HG03159 (cell line): ENCODE measurements around the gene ATP6V0D1.

Source experiments
- ATAC-seq: cut with Tn5 transposase; IDR thresholded peaks from one replicate; pipeline ENCODE4 v1.9.1; 2021; ENCODE audit warnings: mild to moderate bottlenecking, moderate library complexity; ENCODE audit not compliant: unreplicated experiment

ATP6V0D1 gene

DNA sequence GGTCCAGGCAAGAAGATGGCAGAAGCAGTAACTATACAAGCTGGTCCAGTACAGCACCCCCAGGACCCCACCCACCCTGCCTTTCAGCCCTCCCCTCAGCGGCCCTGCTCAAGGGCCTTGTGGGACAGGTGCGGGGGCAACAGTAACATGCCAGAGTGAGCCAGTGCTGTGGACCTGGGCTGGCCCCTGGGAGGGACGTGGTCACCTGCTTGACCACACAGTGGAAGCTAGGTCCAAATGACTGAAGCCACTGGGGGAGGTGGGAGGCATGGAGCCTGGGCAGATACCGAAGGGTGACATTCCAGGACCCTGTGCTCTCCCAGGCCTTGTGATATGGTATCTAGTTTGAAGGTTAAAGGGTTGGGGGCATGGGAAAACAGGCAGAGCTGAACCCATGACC lies 17.3 kb downstream of the ATP6V0D1 start:
- no peak for ATAC-seq

DNA sequence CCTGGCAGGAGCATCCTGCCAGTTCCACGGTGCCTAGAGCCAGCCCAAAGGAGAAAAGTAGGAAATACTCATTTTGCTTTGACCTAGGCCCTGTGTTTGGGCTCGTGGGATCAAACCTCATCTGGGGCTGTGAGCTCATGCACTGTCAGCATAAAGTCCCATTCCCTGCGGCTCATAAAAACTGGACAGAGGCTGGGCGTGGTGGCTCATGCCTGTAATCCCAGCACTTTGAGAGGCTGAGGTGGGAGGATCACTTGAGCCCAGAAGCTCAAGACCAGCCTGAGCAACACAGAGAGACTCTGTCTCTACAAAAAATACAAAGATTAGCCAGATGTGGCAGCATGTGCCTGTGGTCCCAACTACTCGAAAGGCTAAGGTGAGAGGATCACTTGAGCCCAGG lies 17.9 kb downstream of the ATP6V0D1 start:
- no peak for ATAC-seq

DNA sequence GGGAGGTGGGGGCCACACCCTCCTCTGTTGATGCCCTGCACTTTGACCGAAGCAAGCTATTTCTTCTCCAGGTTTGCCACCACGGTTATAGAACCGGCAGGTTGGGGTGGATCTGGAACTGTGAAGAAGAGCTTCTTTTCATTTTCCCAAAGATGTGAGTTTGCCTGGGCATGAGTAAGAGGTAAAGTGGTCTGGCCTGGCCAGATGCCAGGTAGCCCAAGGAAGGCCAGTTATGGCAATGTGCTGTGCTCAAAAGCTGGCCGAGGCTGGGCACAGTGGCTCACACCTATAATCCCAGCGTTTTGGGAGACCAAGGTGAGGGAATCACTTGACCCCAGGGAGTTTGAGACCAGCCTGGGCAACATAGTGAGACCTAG lies 18.7 kb downstream of the ATP6V0D1 start:
- no peak for ATAC-seq

DNA sequence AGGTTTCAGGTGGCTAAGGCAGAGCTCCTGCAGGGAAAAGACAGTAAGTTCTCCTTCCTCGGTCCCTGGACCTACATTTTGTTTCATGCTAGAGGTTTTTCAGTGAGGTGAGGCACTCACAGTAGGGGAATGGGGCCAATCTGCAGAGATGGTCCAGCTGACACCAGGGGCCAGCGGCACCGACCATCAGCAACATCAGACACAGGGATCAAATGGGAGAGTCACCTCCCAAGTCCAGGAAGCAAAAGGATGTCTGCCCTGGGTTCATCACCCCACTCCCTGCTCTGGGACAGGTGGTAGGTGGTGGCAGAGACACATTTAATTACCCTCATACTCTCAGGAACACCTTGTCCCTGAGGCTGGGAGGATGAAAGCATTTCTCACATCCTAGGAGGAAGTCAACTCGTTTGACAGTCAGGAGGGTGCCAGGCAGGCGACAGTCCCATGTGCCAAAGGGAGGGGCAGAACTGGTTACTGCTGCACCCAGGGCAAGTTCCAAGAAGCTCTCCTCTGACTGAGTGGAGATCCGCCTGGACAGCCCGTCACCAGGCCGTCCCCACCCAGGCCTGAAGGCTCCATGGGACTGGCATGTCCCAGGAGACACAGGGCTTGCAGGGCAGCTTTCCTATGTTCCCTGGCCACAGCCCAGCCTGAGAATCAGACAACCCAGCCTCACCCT lies 19.2 kb downstream of the ATP6V0D1 start:
- ATAC-seq: no peak

DNA sequence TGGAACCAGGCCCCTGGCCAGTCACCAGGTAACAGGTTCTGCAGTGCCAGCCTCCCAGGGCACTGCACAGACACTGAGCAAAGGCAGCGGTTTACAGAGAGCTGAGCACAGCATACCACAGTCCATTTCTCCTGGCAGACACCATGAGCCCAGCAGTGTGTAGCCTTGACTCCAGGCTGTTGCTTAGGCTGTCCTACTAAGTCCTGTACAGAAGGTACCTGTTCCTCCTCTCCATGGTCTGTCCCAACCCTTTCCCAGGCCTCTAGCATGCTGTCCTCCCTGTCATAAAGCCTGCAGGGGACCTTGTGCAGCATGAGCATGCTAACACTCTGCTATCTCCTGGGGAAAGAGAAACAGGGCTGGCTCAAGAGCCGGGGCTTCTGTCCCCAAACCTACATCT lies 20.0 kb downstream of the ATP6V0D1 start:
- ATAC-seq: no peak

DNA sequence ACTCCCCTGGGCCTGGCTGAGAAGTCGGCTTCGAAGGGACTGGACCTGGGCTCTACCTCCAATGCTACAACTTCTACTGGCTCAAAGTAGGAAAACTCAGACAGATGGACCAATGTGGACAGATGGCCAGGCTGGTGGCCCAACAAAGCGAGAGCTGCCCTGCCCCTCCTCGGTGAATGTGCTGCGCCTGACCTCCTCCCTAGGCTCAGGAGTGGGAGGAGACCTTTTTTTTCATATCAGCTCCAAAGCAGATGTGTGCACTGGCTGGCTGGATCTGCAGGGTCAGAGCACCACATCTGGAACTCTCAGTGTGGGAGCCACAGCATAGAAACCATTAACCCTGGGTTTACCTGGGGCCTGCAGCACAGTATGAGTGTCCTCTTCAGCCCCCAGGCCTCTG lies 20.8 kb downstream of the ATP6V0D1 start:
- no peak for ATAC-seq

DNA sequence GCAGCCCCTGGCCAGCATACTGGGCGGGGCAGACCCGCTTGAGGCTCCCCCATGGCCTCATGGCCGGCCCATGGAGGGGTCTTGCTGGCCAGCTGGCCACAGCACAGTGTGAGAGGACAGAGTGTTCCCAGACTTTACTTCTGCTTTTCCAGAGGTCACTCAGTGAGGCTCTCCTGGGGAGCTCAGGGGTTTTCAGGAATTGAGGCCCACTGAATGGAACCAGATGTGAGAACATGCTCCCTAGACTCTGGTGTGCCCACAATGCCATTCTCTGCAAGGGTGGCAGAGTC lies 21.2 kb downstream of the ATP6V0D1 start:
- ATAC-seq: no peak

DNA sequence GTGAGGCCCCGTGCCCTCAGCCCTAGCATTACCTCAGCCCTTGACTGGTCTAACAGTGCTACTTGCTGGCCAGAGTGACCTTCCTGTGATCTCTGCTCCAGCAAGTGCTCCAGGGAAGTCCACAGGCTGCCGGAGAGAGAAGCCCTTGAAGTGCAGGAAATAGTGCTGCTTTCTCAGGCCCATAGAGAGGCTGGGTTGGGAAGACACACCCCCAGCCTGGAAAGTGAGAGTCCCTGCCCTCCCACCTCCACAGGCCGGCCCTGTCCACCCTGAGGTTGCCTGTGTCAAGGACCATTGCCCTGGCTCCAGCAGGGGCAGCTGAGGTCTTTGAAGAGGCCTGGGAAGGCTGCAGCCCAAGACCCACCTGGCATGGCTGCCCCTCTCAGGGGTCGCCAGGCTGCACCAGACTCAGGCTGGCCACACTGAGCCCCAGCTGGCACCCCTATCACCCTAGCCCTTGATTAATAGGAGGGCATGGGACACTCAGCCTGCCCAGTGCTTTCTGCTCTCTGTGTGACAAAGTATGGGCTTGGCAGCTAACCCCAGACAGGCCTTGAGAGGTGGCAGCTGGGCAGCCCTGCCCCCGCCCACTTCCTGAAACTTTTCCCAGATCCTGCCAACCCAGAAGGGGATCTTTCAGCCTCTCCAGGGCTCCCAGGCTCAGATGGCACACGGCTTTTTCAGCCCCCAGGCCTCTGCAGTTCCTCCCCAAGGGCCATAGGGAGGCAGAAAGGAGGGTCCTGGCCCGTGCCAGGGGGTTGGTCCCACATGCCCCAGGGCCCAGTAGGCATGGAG lies 21.7 kb downstream of the ATP6V0D1 start:
- ATAC-seq: no peak

DNA sequence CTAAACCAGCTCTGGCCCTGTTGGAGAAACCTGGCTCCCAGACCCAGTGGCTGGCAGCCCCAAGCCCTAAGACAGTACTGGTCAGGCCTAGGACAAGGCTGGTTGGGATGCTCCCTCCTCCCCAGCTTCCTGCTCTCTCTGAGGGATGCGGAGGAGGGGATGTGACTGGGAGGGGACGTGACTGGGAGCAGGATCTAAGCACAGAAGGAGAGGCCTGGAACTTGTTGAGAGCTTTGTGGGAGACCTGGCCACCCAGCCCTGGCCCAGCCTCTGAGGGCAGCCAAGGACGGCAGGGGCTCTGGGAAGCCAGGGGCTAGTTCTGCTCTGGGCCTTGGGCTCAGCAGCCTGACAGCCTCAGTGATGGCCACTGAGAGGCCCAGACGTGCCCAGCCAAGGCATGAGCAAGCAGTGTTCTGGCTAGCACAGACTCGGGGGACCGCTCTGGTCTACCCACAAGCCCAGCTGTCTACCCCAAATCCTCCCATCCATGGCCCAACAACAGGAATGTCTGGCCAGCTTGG lies 22.8 kb downstream of the ATP6V0D1 start:
- no peak for ATAC-seq

DNA sequence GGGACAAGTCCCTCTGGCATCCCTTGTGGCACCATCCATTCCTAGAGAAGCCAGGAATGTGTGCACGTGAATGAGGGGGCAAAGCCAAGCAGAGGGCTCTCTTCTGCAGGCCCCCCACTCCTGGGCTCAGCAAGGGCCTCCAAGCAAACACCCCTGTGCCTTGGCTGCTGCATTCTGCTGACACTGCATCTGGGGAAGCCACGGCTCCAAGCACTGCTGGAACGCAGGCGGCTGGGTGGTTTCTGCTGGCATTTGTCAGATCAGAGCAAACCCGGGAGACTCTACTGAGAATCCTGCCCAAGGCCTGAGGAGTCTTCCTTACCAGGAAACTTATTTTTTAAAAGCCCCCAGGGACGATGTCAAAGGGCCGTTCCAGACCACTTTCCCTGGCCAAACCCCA lies 23.3 kb downstream of the ATP6V0D1 start:
- ATAC-seq: no peak

DNA sequence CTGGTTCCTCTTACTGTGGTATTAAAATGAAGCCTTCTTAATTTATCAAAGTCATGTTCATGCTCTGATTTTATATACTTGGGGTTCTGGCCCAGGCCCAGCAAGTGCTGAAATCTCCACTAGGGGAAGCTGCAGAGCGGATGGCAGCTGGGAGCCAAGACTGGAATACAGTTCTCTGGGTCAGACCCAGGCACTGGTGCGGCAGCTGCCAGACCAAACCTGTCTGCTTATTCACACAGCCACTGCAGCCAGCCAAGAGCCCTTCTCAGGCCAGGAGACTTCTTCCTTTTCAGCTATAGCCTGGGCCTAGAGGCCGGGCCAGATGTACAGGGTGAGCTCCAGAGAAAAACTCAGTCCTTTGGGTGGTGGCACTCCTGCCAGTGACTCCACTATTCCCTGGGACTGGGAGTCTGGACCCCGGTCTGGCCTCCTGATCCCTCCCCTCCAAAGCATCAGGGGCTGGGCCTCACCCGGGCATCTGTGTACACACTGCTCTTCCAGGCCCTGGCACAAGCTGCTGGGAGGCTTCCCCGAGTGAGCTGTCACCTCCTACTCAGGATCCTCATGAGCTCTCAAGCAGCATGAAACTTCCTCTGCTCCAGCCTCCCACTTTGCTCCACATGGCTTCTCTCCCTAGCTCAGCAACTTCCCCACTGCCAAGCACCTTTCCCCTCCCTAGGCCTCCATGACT lies 24.4 kb downstream of the ATP6V0D1 start:
- ATAC-seq: no peak

DNA sequence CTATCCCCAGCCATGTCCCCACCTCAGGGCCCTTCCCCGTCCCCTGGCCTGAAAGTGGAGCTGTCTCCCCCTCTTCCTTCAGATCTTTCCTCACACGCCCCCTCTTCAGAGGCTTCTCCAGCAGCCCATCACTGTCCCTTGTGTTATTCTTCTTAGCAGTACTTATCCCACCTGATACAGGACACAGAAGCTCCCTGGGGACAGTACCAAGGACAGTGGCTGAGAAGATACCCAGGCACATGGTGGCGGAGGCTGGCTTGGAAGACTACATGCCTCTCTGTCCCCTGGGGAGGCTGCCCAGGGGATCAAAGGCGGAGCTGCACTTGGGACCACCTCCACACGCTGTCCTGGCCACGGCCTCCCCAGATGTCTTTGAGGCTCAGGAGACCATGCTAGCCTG lies 26.1 kb downstream of the ATP6V0D1 start:
- no peak for ATAC-seq

DNA sequence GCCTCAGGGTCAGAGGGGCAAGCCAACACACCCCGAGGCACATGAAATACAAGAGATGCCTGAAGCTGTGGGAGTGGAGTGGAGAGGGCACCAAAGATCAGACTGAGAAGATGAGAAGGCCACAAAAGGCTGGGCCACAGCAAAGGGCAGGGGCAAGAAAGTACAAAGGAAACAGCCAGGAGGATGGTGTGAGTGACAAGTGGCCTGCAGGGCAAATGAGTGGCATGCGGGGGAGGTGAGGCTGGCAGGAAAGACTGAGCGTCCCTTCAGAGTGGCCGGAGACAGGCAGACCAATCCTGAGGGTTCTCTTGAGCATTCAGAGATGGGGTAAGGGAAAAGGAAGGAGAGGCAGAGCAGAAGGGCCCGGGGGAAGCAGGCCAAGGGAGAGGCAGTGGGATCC lies 26.9 kb downstream of the ATP6V0D1 start:
- ATAC-seq: no peak

DNA sequence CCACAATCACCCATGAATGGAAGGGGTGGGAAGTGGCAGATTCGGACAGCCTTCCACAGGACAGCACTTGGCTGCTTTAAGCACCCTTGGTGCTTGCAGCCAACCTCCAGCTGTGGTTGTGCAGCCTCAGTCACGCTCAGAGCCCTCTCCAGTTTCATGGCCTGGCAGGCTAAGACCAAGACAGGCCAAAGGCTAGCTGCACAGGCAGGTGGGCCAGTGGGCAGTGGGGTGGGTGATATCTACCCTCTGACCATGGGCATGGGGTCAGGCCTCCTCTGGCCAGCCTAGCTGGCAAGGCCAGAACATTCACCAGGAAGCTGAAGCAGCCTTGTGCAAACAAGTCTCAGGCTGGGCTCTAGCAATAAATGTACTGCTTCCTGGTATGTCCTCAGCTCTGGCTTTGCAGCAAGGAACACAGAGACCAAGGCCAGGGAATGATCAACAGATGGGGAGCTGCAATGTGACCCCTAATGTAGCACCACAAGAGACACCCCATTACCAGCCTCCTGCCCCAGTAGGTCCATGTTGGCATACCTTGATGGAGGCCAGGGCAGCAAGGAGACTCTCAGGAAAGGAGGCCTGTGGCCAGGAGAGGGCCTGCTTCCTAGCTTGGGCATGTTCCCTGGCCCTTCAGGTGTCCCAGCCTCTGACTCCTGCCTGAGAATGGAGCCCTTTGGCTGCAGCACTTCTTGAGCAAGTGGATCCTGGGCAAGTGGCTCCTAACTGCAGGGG lies 29.1 kb downstream of the ATP6V0D1 start:
- no peak for ATAC-seq

DNA sequence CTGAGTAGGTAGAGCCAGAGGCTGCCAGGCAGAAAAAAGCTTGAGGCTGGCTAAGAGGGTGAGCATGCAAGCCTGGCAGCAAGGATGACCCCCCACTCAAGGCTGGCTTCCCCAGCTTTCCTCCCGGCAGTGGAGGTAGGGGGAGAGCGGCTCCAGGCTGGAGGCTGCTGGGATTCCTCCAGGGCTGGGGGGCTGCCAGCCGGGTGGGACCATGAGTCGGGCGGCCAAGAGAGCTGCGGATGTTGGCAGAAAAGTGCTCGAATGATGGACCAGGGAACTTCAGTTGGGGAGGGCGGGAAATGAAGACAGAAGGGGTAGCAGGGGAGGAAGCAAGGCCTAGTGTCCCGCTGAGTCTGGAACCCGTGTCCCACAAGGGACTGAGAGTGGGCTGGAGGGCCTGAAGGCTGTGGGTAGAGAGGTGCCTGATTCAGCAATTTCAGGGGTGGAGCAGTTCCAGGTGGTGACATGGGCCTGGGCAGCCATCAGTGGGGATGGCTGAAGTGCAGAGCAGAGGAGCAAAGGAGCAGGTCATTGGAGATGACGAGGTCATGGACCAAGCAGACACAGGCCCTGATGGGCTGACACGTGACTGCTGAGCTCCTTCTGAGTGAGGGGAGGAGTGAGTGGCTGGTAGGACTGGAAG lies 29.8 kb downstream of the ATP6V0D1 start:
- ATAC-seq: no peak

DNA sequence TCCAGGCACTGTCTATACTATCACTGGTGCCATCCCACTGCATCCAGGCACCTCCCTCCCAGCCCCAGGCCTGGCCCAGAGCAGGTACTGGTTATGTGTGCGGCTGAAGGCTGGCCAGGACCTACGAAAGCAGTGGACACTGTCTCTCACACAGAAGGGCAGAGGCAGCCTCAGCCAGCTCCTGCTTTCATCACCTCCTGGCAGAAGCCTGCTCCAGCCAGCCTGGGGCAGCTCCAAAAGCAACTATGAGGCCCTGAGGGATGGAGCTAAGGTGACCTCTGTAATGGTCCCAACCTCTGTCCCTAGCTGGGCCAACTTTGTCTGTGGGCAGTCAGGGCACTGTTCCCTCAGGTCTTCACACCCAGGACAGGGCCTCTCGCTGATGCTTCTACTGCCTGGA lies 31.2 kb downstream of the ATP6V0D1 start:
- no peak for ATAC-seq

DNA sequence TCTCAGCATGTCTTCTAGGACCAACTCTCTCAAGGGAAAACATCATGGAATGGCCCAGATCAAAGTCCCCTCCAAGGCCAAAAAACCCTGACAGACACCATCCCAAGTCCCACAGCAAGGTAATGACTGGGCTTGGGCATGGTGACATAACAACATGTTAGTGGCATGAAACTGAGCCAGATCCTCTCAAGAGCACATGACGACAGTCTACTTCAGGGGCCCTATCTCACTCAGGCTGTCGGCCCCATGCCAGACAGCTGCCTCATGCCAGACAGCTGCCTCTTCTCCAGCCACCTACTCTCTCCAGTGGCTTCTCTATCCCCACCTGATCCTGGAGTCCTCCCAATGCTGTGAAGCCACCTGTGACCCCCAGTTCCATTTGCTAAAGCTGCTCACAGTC lies 31.6 kb downstream of the ATP6V0D1 start:
- no peak for ATAC-seq

DNA sequence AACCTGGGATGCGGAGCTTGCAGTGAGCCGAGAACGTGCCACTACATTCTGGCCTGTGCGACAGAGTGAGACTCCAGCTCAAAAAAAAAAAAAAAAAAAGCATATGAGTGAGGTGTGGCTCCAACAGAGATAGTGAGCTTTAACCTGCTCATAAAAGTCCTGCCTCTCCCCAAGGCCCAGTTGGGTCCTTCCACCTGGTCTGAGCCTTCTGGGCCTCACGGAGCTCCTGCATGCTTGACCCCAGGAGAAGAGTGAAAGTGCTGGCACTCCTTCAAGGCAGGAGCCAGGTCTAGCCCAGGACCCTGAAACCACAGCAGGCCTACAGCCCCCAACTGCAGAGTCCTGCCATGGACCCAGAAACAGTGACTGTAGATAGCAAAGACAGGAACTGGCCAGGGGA lies 32.4 kb downstream of the ATP6V0D1 start:
- ATAC-seq: no peak

DNA sequence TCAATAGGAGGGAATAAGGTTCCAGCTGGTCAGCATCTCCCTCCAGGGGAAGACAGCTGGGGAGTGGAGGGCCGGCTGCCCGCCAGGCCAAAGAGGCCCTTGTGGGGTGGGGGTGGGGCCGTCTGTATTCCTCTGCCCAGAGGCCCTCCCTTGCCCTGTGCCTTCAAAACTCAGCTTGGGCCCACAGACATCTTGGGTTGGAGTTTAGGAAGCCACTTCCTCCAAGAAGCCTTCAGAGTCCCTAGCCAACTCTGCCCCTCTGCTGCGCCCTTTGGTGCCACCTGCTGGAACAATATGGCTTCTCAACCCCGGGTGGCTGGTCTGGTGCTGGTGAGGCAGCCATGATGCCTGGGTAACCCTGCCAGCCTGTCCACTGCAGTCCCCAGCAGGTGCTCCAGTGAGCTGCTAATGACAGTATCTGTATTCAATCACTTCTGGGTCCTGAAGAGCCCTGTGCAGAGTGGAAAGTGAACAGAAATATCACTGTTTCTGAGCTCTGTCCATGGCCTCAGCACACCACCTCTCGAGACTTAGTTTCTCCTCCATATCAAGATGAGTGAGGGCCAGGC lies 33.4 kb downstream of the ATP6V0D1 start:
- no peak for ATAC-seq

DNA sequence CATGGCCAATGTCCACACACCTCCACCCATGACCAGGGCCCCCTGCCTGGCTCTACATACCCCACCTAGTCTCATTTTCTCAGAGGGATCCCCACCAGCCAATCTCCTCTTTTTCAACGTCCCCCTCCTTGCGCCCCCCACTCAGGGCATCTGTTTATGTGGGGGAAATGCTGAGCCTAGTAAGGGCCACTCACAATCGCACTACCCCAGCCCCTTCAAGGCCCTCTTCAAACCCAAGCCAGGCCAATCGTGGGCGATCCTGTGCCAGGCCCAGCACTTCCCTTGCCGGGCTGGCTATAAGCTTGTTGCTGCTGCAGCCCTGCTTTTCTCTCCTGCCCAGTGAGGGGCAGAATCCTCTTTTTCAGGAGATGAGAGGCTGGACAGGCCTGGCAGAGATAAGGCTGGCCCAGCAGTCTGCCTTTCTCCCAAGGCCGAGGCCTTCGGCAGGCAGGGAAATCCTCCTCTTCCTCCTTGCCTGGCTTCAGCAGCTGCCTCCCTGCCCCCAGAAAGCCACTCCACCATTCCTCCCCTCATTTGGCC lies 33.9 kb downstream of the ATP6V0D1 start:
- no peak for ATAC-seq
